Endothelial cell of umbilical vein (primary cell): ENCODE results near the gene ALDOC. TPM values are rescaled to one million over a fixed set of nuclear protein-coding genes. Genes with fewer than 3 reads are reported as not detected.

Experiments used
- BruUV-seq: library from RNA; stranded (reverse); fragments of 400-500 nt; replicated peaks from 2 replicates; lab custom pipeline; 2021; lab: Mats Ljungman, UMichigan
- CTCF ChIA-PET: fragments of 300-600, 350-600 bp; sonication (Branson Sonifier 250); formaldehyde crosslinking; loops from one replicate; lab custom pipeline; 2021; ENCODE audit warnings: antibody characterized with exemption, inconsistent platforms; lab: Charles Lee
- POLR2A ChIA-PET: fragments of 300-600, 350-600 bp; sonication (Branson Sonifier 250); formaldehyde crosslinking; loops from one replicate; lab custom pipeline; 2021; ENCODE audit warnings: antibody characterized with exemption, inconsistent platforms; lab: Charles Lee
- DNase-seq: peaks from one replicate; pipeline ENCODE4 v3.0.0-alpha.2; 2011; ENCODE audit warnings: low read depth, low spot score
- FAIRE-seq: peaks from 2 replicates; lab custom pipeline; 2011; peaks lifted over from hg19 to GRCh38; lab: Jason Lieb, UNC
- H2AFZ ChIP-seq: 2 replicates; pipeline ENCODE4 v1.6.0; 2012; ENCODE audit warnings: low read depth, low read length, control low read depth, inconsistent platforms
- H3K27ac ChIP-seq: 2 replicates; pipeline ENCODE4 v1.5.1; 2011; ENCODE audit warnings: low read depth, mild to moderate bottlenecking, control low read depth, low read length, moderate library complexity; ENCODE audit not compliant: insufficient read depth
- H3K27me3 ChIP-seq, 2 experiments: 2 replicates each; pipeline versions ENCODE4 v1.6.0 to v1.6.1; 2011; ENCODE audit warnings: low read length in 2 of 2, mixed read lengths in 1 of 2; ENCODE audit not compliant: control insufficient read depth in 2 of 2, insufficient read depth in 2 of 2
- H3K36me3 ChIP-seq, 2 experiments: 2 replicates in 1 of 2; 3 replicates in 1 of 2; pipeline ENCODE4 v1.5.1; 2011; ENCODE audit warnings: low read length in 2 of 2, mild to moderate bottlenecking in 1 of 2, moderate library complexity in 1 of 2; ENCODE audit not compliant: control insufficient read depth in 2 of 2, insufficient read depth in 2 of 2; ENCODE audit errors: extremely low read depth in 1 of 2
- H3K4me1 ChIP-seq: 3 replicates; pipeline ENCODE4 v1.5.1; 2011; ENCODE audit warnings: mild to moderate bottlenecking, low read length; ENCODE audit not compliant: control insufficient read depth, insufficient read depth; ENCODE audit errors: extremely low read depth
- H3K4me2 ChIP-seq: 2 replicates; pipeline ENCODE4 v1.6.1; 2011; ENCODE audit warnings: low read length, control low read depth, mixed read lengths; ENCODE audit not compliant: insufficient read depth
- H3K4me3 ChIP-seq, 3 experiments: fragments of 200-600 bp in 1 of 3; sonication (generic), shearing (Covaris generic) in 1 of 3; replicated peaks in 1 of 3; 2 replicates each; pipeline ENCODE4 v1.5.1; 2011 to 2016; ENCODE audit warnings: control low read depth in 3 of 3, low read length in 3 of 3, mild to moderate bottlenecking in 2 of 3, inconsistent platforms in 1 of 3, low read depth in 1 of 3, moderate library complexity in 1 of 3; ENCODE audit not compliant: insufficient read depth in 1 of 3
- H3K79me2 ChIP-seq: 2 replicates; pipeline ENCODE4 v1.6.0; 2012; ENCODE audit warnings: low read length, inconsistent platforms; ENCODE audit not compliant: control insufficient read depth, insufficient read depth
- H3K9ac ChIP-seq: replicated peaks from 2 replicates; pipeline ENCODE3; 2011; ENCODE audit warnings: low read length, control low read depth; ENCODE audit not compliant: insufficient read depth; ENCODE audit errors: extremely low read depth
- H3K9me1 ChIP-seq: replicated peaks from 3 replicates; pipeline ENCODE4 v1.6.0; 2011; ENCODE audit warnings: mild to moderate bottlenecking, low read length; ENCODE audit not compliant: control insufficient read depth, insufficient read depth; ENCODE audit errors: extremely low read depth
- H3K9me3 ChIP-seq: replicated peaks from 2 replicates; pipeline ENCODE4 v1.5.1; 2012; ENCODE audit warnings: low read length, inconsistent platforms; ENCODE audit not compliant: control insufficient read depth, insufficient read depth
- H4K20me1 ChIP-seq: replicated peaks from 2 replicates; pipeline ENCODE3; 2011; ENCODE audit warnings: mild to moderate bottlenecking, low read length; ENCODE audit not compliant: control insufficient read depth, insufficient read depth; ENCODE audit errors: extremely low read depth
- CTCF ChIP-seq, 2 donors: IDR thresholded peaks; 1 replicate in 1 of 2; 2 replicates in 1 of 2; pipeline ENCODE4 v1.5.1; 2011; ENCODE audit warnings: low read length in 2 of 2, mild to moderate bottlenecking in 2 of 2, moderate library complexity in 2 of 2, control low read depth in 1 of 2, inconsistent platforms in 1 of 2, low read depth in 1 of 2; ENCODE audit not compliant: insufficient read depth in 1 of 2; ENCODE audit errors: extremely low read depth in 1 of 2
- FOS ChIP-seq: IDR thresholded peaks from 2 replicates; pipeline ENCODE4 v1.6.1; 2011; ENCODE audit warnings: mild to moderate bottlenecking, low read length, moderate library complexity, borderline replicate concordance; ENCODE audit not compliant: insufficient read depth
- GATA2 ChIP-seq: IDR thresholded peaks from 2 replicates; pipeline ENCODE4 v1.7.0; 2011; ENCODE audit warnings: low read depth, mild to moderate bottlenecking, moderate library complexity, mixed read lengths, low read length; ENCODE audit not compliant: insufficient read length, insufficient read depth
- JUN ChIP-seq: IDR thresholded peaks from 2 replicates; pipeline ENCODE4 v1.6.1; 2011; ENCODE audit warnings: borderline replicate concordance, low read depth; ENCODE audit not compliant: insufficient read length, insufficient read depth
- MYC ChIP-seq: IDR thresholded peaks from one replicate; pipeline ENCODE4 v1.6.1; 2011; ENCODE audit warnings: mild to moderate bottlenecking, low read depth, low read length
- POLR2A ChIP-seq: IDR thresholded peaks from 2 replicates; pipeline ENCODE4 v1.6.1; 2012; ENCODE audit warnings: low read depth, mild to moderate bottlenecking, control low read depth, low read length
- POLR2AphosphoS5 ChIP-seq: IDR thresholded peaks from 2 replicates; pipeline ENCODE4 v1.6.1; 2012; ENCODE audit warnings: low read depth, mild to moderate bottlenecking, control low read depth, low read length, moderate library complexity; ENCODE audit not compliant: insufficient read depth
- dilution Hi-C: fragments of 300-500 bp; cut with MboI; formaldehyde crosslinking; loops from one replicate; pipeline ENCODE4 v1.15.0; 2019; ENCODE audit warnings: low sequenced_read_pairs; ENCODE audit not compliant: extremely low pct_ligation_motif_present
- intact Hi-C: fragments of 100-400 bp; cut with micrococcal nuclease; formaldehyde crosslinking; loops from one replicate; pipeline ENCODE4 v1.10.0; 2022
- polyA plus RNA-seq, 4 experiments: library from polyadenylated mRNA; depleted of rRNA in 3 of 4; stranded (reverse) in 3 of 4; unstranded in 1 of 4; fragments of >200 nt; gene quantifications; 2 replicates each; pipeline versions ENCODE4 v1.2.1 to v1.2.3, GENCODE V29; 2011 to 2012; ENCODE audit warnings: missing spikeins in 1 of 4
- total RNA-seq: library from RNA; stranded (reverse); gene quantifications from 2 replicates; pipeline ENCODE4 v1.2.3, GENCODE V29; 2021
- TF ChIP-seq, protein P1 (sequence below): IDR thresholded peaks from 2 replicates; pipeline ENCODE4 v1.6.1; 2011; ENCODE audit not compliant: insufficient read depth, insufficient read length

Gene ALDOC
- total and polyA plus RNA-seq, 2 donors (not counting 3 experiments of a cell fraction or from before 2014, with no cell fraction given), result 7.2 to 18.9 TPM

GRCh38 chr17:28598799-28599310, 22.2 kb upstream of the ALDOC start, which contains the start of gene SPAG5:
SPAG5 (minus strand) TSS chr17:28599025; CDS start chr17:28598946, 79 bp downstream.
- dilution Hi-C loops, result no loop called here
- FAIRE-seq, result peak; percentile 97
- TF ChIP-seq FOS (no peak), CTCF (IDR thresholded peaks at IDR 0.05; ENCODE audit: extremely low read depth in 1 of 2, insufficient read depth in 1 of 2, low read depth in 1 of 2, low read length in 2 of 2) (no peak), POLR2A (peak; percentile 77), POLR2AphosphoS5 (peak; percentile 62)
- H2AFZ ChIP-seq, result peak within 1 kb of the TSS; percentile 92
- H4K20me1 ChIP-seq, result no peaks in the 10 kb centered on the region
- ChIA-PET CTCF (interaction anchor here (0.9 to 3.8 kb wide), 3 partner anchors 10 to 50 kb away, joined by 5 to 41 read pairs (median 6); no protein-coding TSS in a partner anchor), POLR2A (no interaction called here)
- peak within 1 kb of the TSS; percentile 61 to 90 (median 68) for H3K4me3 ChIP-seq
- no peaks in the 10 kb centered on the region for H3K9me1 ChIP-seq
- H3K4me1 ChIP-seq, result peaks cover 18% of the 10 kb centered on the region
- peaks cover 14% of the 10 kb centered on the region for H3K79me2 ChIP-seq
- peak within 1 kb of the TSS; percentile 95 for H3K27ac ChIP-seq
- intact Hi-C loops, result loop anchor here (1.0 to 2.0 kb wide), 2 partner anchors 22 to 51 kb away; partner anchors contain the start of gene ALDOC
- BruUV-seq, result no TSS peak
- no peaks in the 10 kb centered on the region for H3K27me3 ChIP-seq
- H3K9me3 ChIP-seq, result no peaks in the 10 kb centered on the region
- peak within 1 kb of the TSS; percentile 94 for H3K9ac ChIP-seq
- peak within 1 kb of the TSS; percentile 78 for H3K4me2 ChIP-seq
- no peaks in the 10 kb centered on the region for H3K36me3 ChIP-seq
- DNase-seq, result peak; percentile 97

GRCh38 chr17:28598389-28598788, 21.7 kb upstream of the ALDOC start:
- H3K27me3 ChIP-seq, result no peaks in the 10 kb centered on the region
- intact Hi-C loops (loop anchor here (2.0 kb wide), 1 partner anchor 22 kb away; the partner anchor contains the start of gene ALDOC), dilution Hi-C loops (no loop called here)
- H4K20me1 ChIP-seq, result no peaks in the 10 kb centered on the region
- peak overlapping the region; percentile 94 for H3K9ac ChIP-seq
- no peaks in the 10 kb centered on the region for H3K9me1 ChIP-seq
- no peak for FAIRE-seq
- POLR2A ChIA-PET, result no interaction called here
- CTCF ChIA-PET, result interaction anchor here (1.9 kb wide), 1 partner anchor 49 kb away, joined by 6 read pairs; no protein-coding TSS in a partner anchor
- H3K9me3 ChIP-seq, result no peaks in the 10 kb centered on the region
- peak overlapping the region; percentile 78 for H3K4me2 ChIP-seq
- no peak for DNase-seq
- peak overlapping the region; percentile 95 for H3K27ac ChIP-seq
- H2AFZ ChIP-seq, result peak overlapping the region; percentile 92
- H3K4me3 ChIP-seq, result peak overlapping the region; percentile 61 to 90 (median 68)
- peaks cover 14% of the 10 kb centered on the region for H3K79me2 ChIP-seq
- TF ChIP-seq POLR2AphosphoS5 (no peak), POLR2A (no peak), MYC (no peak), GATA2 (no peak), CTCF (IDR thresholded peaks at IDR 0.05; ENCODE audit: extremely low read depth in 1 of 2, insufficient read depth in 1 of 2, low read depth in 1 of 2, low read length in 2 of 2) (no peak), JUN (no peak)
- TF ChIP-seq, protein P1, sequence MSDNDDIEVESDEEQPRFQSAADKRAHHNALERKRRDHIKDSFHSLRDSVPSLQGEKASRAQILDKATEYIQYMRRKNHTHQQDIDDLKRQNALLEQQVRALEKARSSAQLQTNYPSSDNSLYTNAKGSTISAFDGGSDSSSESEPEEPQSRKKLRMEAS, result no peak
- no peaks in the 10 kb centered on the region for H3K36me3 ChIP-seq
- peaks cover 18% of the 10 kb centered on the region for H3K4me1 ChIP-seq
- TSS peak; percentile 41 for BruUV-seq
